Chondrocyte (in vitro differentiated cells): Measurements from ENCODE around the gene ARL6IP6. TPM values are rescaled to one million over a fixed set of nuclear protein-coding genes. Genes with fewer than 3 reads are reported as not detected.
"Not testable (repeated sequence)": the region's sequence is repeated elsewhere in the genome, so short reads cannot be mapped to it uniquely, and the experiment has no call there.

Experiments used
- DNase-seq: peaks from one replicate; pipeline ENCODE4 v3.0.0; 2021; ENCODE audit warnings: mixed read lengths, low spot score
- H3K27ac Mint-ChIP-seq: one replicate; pipeline ENCODE4 v1.8.0; 2021; ENCODE audit warnings: mild to moderate bottlenecking, moderate library complexity, mixed read lengths; ENCODE audit not compliant: unreplicated experiment
- H3K27me3 Mint-ChIP-seq: 2 replicates; pipeline ENCODE4 v1.8.0; 2021; ENCODE audit warnings: low read depth, mixed read lengths
- H3K36me3 Mint-ChIP-seq: 2 replicates; pipeline ENCODE4 v1.8.0; 2021; ENCODE audit warnings: low read depth, mixed read lengths
- H3K4me1 Mint-ChIP-seq: 2 replicates; pipeline ENCODE4 v1.8.0; 2021; ENCODE audit warnings: low read depth, mild to moderate bottlenecking, mixed read lengths
- H3K4me3 Mint-ChIP-seq: one replicate; pipeline ENCODE4 v1.8.0; 2021; ENCODE audit warnings: mild to moderate bottlenecking, moderate library complexity, mixed read lengths; ENCODE audit not compliant: unreplicated experiment
- H3K9me3 Mint-ChIP-seq: 2 replicates; pipeline ENCODE4 v1.8.0; 2021; ENCODE audit warnings: low read depth, mixed read lengths
- CTCF ChIP-seq: fragments of 200-600 bp; sonication (generic); IDR thresholded peaks from 2 replicates; pipeline ENCODE4 v1.5.0; 2021; ENCODE audit warnings: antibody characterized with exemption, mild to moderate bottlenecking, moderate library complexity
- total RNA-seq: library from RNA; stranded (reverse); gene quantifications from 3 replicates; pipeline ENCODE4 v1.2.1, GENCODE V29; 2021

Gene ARL6IP6
- total RNA-seq, 1 donor from 2014 or later: 17.6 TPM

DNA sequence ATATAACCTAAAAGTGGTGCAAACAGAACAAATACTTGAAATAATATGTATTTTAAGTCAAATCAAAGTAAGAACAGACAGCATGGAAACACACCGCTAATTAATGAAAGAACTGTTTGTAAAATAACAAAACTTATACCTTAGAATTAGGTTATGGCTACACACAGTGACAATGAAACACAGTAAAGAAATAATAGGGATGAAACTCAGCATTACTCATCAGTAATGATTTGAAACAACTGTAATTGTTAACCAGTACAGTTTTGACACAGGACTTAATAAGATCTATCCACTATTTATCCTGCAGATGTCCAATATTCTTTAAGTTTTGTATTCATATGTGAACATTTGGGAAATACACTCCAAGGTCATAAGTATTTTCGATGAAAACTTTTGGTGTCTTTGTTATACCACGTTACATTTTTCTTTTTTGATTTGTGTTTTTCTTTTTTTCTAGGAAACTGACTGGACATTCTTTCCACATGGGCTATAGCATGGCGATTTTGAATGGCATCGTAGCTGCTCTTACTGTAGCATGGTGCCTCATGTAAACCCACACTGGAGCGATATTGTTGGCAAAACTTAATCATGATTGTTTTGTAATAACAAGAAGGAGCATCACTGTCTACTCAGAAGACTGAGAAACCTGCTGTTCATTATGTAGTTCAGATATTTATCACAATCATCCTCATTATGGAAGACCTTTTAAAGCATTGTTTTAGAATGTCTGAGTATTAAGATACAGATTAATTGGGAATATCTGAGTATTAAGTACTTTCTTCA, 41.1 kb downstream of the ARL6IP6 start:
- no peak for DNase-seq
- H3K4me1 Mint-ChIP-seq: no peaks in the 10 kb centered on the region
- no peaks in the 10 kb centered on the region for H3K9me3 Mint-ChIP-seq
- H3K27ac Mint-ChIP-seq: no peak overlapping the region
- H3K4me3 Mint-ChIP-seq: no peak overlapping the region
- peaks cover 17% of the 10 kb centered on the region for H3K36me3 Mint-ChIP-seq
- TF ChIP-seq CTCF: no peak
- H3K27me3 Mint-ChIP-seq: no peaks in the 10 kb centered on the region

DNA sequence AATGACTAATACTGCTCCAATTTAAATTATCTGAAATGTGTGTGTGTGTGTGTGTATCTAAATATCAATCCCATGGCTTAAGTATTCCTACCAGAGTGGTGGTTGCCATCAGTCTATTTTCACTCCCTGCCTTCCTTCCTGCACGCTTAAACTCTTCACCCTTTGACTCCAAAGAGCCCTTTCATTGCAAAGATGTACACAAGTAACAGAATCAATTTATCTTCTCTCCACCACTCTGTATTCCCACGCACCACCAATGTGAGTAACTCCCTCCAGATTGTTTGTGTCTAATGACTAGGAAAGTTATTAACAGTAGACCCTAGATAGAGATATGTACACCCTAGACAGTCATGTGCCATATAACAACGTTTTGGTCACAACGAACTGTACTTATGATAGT, 42.8 kb downstream of the ARL6IP6 start:
- Mint-ChIP-seq H3K4me1 (no peaks in the 10 kb centered on the region), H3K36me3 (peaks cover 14% of the 10 kb centered on the region), H3K27me3 (no peaks in the 10 kb centered on the region), H3K27ac (no peak overlapping the region), H3K4me3 (no peak overlapping the region), H3K9me3 (no peaks in the 10 kb centered on the region)
- TF ChIP-seq CTCF: no peak
- DNase-seq: no peak

GRCh38 chr2:152762202-152762601, 43.8 kb downstream of the ARL6IP6 start:
- no peak for TF ChIP-seq CTCF
- no peak overlapping the region for H3K27ac Mint-ChIP-seq
- peaks cover 12% of the 10 kb centered on the region for H3K36me3 Mint-ChIP-seq
- H3K4me1 Mint-ChIP-seq: no peaks in the 10 kb centered on the region
- no peak overlapping the region for H3K4me3 Mint-ChIP-seq
- peaks cover under 1% of the 10 kb centered on the region for H3K9me3 Mint-ChIP-seq
- no peaks in the 10 kb centered on the region for H3K27me3 Mint-ChIP-seq
- no peak for DNase-seq

- H3K4me1 Mint-ChIP-seq, H3K27me3 Mint-ChIP-seq, H3K4me3 Mint-ChIP-seq, H3K9me3 Mint-ChIP-seq, H3K27ac Mint-ChIP-seq, DNase-seq: not testable (repeated sequence)
- peaks cover 13% of the 10 kb centered on the region for H3K36me3 Mint-ChIP-seq
These were observed 44.8 kb downstream of the ARL6IP6 start for GRCh38 chr2:152763208-152763607.

DNA sequence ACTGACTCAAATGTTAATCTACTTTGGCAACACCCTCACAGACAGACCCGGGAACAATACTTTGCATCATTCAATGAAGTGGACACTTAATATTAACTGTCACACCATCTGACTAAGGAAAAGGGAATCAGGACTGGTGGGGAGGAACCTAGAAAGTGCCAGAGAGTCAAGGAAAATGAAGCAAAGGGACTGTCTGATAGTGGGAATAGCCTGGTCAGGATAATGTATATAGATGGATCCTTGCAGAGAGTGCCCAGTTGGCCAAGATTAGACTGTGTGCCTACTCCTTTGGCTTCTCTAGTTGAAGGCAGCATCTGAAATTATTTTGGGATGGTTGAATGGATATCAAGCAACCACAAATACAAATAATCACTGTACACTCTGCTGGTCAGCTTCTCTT, 45.2 kb downstream of the ARL6IP6 start:
- Mint-ChIP-seq H3K4me1 (no peaks in the 10 kb centered on the region), H3K27ac (no peak overlapping the region), H3K36me3 (peaks cover 13% of the 10 kb centered on the region), H3K27me3 (no peaks in the 10 kb centered on the region), H3K9me3 (peaks cover 6% of the 10 kb centered on the region), H3K4me3 (no peak overlapping the region)
- DNase-seq: no peak
- TF ChIP-seq CTCF: no peak

- no peaks in the 10 kb centered on the region for H3K27me3 Mint-ChIP-seq
- TF ChIP-seq CTCF: no peak
- H3K4me1 Mint-ChIP-seq: no peaks in the 10 kb centered on the region
- H3K36me3 Mint-ChIP-seq: peaks cover 5% of the 10 kb centered on the region
- peaks cover 6% of the 10 kb centered on the region for H3K9me3 Mint-ChIP-seq
- no peak overlapping the region for H3K4me3 Mint-ChIP-seq
- no peak for DNase-seq
- H3K27ac Mint-ChIP-seq: no peak overlapping the region
These were observed 48.5 kb downstream of the ARL6IP6 start for GRCh38 chr2:152766928-152767327.
